ENCODE data around the gene RNPEP. TPM values are rescaled to one million over a fixed set of nuclear protein-coding genes. Genes with fewer than 3 reads are reported as not detected.
A peak's percentile ranks its signal among the peaks of the same experiment; 100 is the strongest.
"Not testable (repeated sequence)": the region's sequence is repeated elsewhere in the genome, so short reads cannot be mapped to it uniquely, and the experiment has no call there.

The RNPEP gene
- total RNA-seq, 2 donors from 2014 or later: 36.9 to 39.8 TPM

DNA sequence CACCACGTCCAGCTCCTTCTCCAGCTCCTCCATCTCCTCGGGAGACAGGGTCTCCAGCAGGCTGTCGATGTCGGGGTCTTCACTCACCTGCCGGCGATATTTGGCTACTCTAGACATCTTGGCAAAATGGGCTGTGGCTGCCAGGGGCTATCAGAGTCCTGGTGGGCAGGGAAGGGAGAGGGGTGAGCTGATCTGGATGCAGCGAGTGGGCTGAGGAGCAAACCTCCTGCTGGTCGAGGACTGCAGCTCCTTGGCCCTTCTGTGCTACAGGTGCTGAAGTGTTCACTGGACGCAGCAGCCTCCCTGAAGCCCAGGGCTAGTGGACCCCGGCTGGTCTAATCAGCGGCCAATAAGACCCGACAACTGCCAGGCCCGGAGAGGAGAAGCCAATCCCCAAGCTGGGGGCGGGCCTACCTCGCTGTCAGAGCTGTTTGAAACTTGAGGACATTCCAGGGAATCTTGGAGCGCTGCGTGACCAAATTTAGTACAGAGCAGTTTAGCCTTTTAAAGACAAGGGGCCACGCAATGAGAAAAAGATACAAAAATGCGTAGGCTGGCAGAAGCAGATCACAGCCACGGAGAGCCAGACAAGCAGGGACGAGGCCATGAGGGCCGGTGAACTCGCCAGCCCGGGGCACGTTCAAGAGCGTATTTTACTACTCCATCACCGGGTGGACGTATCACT, 36.1 kb upstream of the RNPEP start, which contains the start of gene LMOD1:
Gene LMOD1, minus strand, starts transcription at position 325 of the 685 bp plus-strand sequence. Its CDS starts 208 bp downstream, at position 117.
- peak; percentile 35 for ATAC-seq (replicated peaks)
- no peaks in the 10 kb centered on the region for H3K4me1 Mint-ChIP-seq
- H3K4me3 Mint-ChIP-seq: peak within 1 kb of the TSS; percentile 30
- H3K27me3 Mint-ChIP-seq: peaks cover 45% of the 10 kb centered on the region
- no peaks in the 10 kb centered on the region for H3K9me3 Mint-ChIP-seq
- H3K27ac Mint-ChIP-seq: no peak within 1 kb of the TSS
- H3K36me3 Mint-ChIP-seq (ENCODE audit: low read depth): no peaks in the 10 kb centered on the region

DNA sequence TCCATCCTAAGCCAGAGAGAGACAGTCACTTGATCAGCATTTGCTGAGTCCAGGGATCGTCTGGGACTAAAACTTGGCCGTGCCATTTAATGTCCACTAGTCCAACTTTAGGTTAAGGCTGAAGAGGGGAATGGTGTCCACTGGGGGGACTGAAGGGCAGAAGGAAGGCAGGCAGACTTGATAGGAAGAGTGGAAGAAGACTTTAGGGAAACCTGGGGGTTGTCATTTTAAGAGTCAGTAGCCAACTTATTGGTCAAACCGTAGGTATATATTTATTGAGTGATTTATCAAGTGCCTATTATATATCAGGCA, 34.8 kb upstream of the RNPEP start:
- no peaks in the 10 kb centered on the region for H3K36me3 Mint-ChIP-seq (ENCODE audit: low read depth)
- H3K4me1 Mint-ChIP-seq: no peaks in the 10 kb centered on the region
- ATAC-seq (replicated peaks): no peak
- H3K27ac Mint-ChIP-seq: no peak overlapping the region
- peaks cover 45% of the 10 kb centered on the region for H3K27me3 Mint-ChIP-seq
- H3K9me3 Mint-ChIP-seq: no peaks in the 10 kb centered on the region
- no peak overlapping the region for H3K4me3 Mint-ChIP-seq

DNA sequence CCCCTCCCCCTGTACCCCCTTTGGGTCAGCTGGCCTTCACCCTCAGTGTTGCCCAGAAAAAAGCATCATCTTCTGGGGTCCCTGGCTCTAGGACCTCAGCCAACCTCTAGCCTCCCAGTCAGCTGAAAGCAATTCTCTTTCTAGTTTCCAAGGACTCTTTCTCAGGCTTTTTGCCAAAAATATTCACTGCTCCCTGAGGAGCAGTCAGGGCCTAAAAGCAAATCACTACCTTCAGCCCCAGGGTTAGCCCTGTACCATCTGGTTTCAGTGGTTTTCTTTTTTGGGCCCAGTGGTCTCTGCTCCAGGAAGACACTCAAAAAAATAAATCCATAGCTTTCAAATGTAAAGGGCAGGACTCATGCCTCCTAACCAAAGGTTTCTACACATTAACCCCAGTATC, 33.0 kb upstream of the RNPEP start:
- Mint-ChIP-seq H3K4me3 (no peak overlapping the region), H3K9me3 (no peaks in the 10 kb centered on the region), H3K36me3 (ENCODE audit: low read depth) (peaks cover 2% of the 10 kb centered on the region), H3K27me3 (peaks cover 38% of the 10 kb centered on the region), H3K4me1 (peaks cover 2% of the 10 kb centered on the region), H3K27ac (no peak overlapping the region)
- no peak for ATAC-seq (replicated peaks)

DNA sequence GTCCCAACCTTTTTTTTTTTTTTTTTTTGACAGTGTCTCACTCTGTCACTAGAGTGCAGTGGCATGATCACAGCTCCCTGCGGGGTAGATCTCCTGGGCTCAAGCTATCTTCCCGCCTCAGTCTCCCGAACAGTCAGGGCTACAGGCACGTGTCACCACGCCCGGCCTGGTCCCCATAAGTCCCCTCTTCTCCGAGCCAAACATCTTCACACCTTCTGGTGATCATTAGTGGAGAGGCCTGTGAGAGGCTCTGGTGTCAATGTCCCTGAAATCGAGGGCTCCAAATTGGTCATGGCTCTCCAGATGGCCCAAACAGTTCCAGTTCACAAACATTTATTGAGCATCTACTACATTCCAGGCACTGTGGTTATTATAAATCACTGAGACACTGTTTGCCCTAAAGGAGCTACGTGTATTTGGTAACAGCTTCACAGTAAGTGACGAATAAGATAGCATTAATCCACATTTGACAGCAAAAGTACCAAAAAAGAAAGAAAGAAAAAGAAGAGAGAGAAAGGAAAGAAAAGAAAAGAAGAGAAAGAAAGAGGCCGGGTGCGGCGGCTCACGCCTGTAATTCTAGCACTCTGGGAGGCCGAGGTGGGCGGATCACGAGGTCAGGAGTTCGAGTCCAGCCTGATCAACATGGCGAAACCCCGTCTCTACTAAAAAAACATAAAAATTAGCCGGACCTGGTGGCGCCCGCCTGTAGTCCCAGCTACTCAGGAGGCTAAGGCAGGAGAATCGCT, 28.0 kb upstream of the RNPEP start:
- no peak for ATAC-seq (replicated peaks)
- Mint-ChIP-seq H3K4me1 (peaks cover 5% of the 10 kb centered on the region), H3K27me3 (no peaks in the 10 kb centered on the region), H3K36me3 (ENCODE audit: low read depth) (peaks cover 47% of the 10 kb centered on the region), H3K27ac (peak overlapping the region; percentile 96), H3K4me3 (peak overlapping the region; percentile 98), H3K9me3 (no peaks in the 10 kb centered on the region)

DNA sequence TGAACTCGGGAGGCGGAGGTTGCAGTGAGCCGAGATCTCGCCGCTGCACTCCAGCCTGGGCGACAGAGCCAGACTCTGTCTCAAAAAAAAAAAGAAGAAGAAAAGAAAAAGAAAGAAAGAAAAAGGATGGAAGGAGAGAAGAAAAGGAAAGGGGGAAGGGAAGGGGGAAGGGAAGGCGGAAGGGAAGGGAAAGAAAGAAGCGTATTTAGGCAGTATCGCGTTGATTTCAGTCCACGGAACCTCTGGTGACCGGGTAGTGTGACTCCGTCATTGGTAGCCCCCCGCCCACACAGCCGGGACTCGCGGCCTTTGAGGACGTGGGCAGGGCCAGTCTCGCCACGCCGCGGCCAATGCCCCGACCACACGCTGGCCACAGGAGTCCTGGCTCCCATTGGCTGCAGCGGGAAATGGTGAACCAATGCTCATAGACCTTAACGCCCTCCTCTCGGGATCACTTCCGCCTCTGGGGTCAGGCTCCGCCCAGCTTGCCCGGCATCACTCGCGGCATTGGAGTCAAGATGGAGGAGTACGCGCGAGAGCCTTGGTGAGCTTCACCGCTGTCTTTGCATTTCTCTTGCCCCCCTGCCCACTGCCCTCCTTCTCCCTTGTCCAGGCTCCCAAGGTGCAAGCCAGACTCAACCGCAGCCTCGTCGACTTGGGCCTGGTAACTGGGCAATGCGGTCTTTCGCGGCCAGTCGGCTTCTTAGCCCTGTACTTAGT, 27.3 kb upstream of the RNPEP start, which contains the start of gene TIMM17A:
Gene TIMM17A, plus strand, starts transcription at position 495 of the 720 bp plus-strand sequence. Its CDS starts 24 bp downstream, at position 519.
- ATAC-seq (replicated peaks): peak; percentile 100
- Mint-ChIP-seq H3K36me3 (ENCODE audit: low read depth) (peaks cover 52% of the 10 kb centered on the region), H3K9me3 (no peaks in the 10 kb centered on the region), H3K27me3 (no peaks in the 10 kb centered on the region), H3K27ac (peak within 1 kb of the TSS; percentile 96), H3K4me3 (peak within 1 kb of the TSS; percentile 98), H3K4me1 (peaks cover 5% of the 10 kb centered on the region)

DNA sequence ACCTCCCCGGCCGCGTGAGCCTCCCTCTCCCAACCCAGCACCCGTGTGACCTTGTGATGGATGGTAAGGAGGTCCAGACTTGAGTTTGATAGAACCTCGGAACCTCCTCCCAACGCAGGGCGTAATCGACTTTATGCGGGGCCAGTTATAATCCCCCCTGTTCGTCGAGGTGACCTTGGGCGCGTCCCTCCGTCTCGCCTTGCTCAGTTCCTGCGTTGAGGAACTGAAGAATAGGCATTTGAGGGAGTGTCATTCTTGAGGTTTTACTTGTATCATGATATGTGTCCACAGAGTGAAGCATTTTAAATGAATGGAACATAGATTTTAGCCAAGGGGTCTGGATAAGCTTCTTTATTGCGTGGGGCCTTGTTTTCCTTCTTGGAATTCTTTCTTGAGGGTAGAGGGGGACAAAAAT, 26.7 kb upstream of the RNPEP start:
- ATAC-seq (replicated peaks): peak; percentile 56
- peak overlapping the region; percentile 96 for H3K27ac Mint-ChIP-seq
- no peaks in the 10 kb centered on the region for H3K27me3 Mint-ChIP-seq
- H3K9me3 Mint-ChIP-seq: no peaks in the 10 kb centered on the region
- H3K4me1 Mint-ChIP-seq: peaks cover 5% of the 10 kb centered on the region
- peaks cover 58% of the 10 kb centered on the region for H3K36me3 Mint-ChIP-seq (ENCODE audit: low read depth)
- H3K4me3 Mint-ChIP-seq: peak overlapping the region; percentile 98

DNA sequence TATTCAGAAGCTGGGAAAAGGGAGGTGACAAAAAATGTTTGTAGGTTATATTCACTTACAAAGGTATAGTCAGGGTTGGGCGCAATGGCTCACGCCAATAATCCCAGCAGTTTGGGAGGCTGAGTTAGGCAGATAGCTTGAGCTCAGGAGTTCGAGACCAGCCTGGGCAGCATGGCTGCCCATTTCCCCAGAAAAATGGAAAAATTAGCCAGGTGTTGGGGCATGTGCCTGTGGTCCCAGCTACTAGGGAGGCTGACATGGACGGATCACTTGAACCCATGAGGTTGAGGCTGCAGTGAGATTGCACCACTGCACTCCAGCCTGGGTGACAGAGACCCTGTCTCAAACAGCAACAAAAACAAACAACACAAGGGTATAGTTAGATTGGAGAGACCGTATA, 24.1 kb upstream of the RNPEP start:
- peaks cover 5% of the 10 kb centered on the region for H3K4me1 Mint-ChIP-seq
- H3K27me3 Mint-ChIP-seq: no peaks in the 10 kb centered on the region
- ATAC-seq (replicated peaks): no peak
- peaks cover 84% of the 10 kb centered on the region for H3K36me3 Mint-ChIP-seq (ENCODE audit: low read depth)
- H3K9me3 Mint-ChIP-seq: no peaks in the 10 kb centered on the region
- no peak overlapping the region for H3K27ac Mint-ChIP-seq
- no peak overlapping the region for H3K4me3 Mint-ChIP-seq

DNA sequence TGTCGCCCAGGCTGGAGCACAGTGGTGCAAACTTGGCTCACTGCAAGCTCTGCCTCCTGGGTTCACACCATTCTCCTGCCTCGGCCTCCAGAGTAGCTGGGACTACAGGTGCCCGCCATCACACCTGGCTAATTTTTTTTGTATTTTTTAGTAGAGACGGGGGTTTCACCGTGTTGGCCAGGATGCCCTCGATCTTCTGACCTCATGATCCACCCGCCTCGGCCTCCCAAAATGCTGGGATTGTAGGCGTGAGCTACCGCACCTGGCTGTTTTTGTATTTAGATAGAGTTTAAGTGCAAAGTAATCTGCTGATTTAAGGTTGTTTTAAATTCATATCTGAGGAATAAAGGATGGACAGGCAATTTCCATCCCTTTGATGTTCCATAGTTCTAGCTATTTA, 20.1 kb upstream of the RNPEP start:
- peaks cover 93% of the 10 kb centered on the region for H3K36me3 Mint-ChIP-seq (ENCODE audit: low read depth)
- not testable (repeated sequence) for H3K27me3 Mint-ChIP-seq; H3K27ac Mint-ChIP-seq; H3K9me3 Mint-ChIP-seq; H3K4me1 Mint-ChIP-seq; ATAC-seq (replicated peaks); H3K4me3 Mint-ChIP-seq

DNA sequence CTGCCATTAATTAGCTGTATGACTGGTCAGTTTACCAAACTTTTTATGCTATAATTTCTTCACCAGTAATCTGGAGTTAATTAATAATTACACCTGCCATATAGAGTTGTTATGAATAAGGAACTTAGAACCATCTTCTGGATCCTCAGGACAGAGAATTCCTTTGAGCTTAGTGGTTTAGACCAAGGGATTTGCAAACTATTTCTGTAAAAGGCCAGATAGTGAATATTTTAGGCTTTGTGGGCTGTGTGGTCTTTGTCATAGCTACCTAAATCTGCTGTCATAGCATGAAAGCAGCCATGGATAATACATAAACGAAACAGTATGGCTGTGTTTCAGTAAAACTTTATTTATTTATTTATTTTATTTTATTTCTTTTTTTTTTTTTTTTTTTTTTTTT, 18.2 kb upstream of the RNPEP start:
- ATAC-seq (replicated peaks): no peak
- Mint-ChIP-seq H3K4me1 (no peaks in the 10 kb centered on the region), H3K36me3 (ENCODE audit: low read depth) (peaks cover 93% of the 10 kb centered on the region), H3K27me3 (no peaks in the 10 kb centered on the region), H3K27ac (no peak overlapping the region), H3K9me3 (no peaks in the 10 kb centered on the region), H3K4me3 (no peak overlapping the region)

DNA sequence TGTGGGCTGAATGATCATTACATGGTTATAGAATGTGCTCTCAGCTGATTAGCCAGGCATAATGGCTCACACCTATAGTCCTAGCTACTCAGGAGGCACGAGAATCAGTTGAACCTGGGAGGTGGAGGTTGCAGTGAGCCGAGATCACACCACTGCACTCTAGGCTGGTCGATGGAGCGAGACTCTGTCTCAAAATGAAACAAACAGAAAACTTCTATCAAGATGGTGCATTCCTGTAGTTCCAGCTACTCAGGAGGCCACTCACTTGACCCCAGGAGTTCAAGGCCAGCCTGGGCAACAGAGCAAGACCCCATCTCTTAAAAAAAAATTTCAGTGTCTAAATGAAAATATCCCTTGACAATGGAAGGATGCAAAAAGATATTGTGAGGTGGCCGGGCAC, 16.3 kb upstream of the RNPEP start:
- Mint-ChIP-seq H3K27ac (no peak overlapping the region), H3K4me1 (no peaks in the 10 kb centered on the region), H3K4me3 (no peak overlapping the region), H3K27me3 (no peaks in the 10 kb centered on the region), H3K9me3 (no peaks in the 10 kb centered on the region), H3K36me3 (ENCODE audit: low read depth) (peaks cover 97% of the 10 kb centered on the region)
- no peak for ATAC-seq (replicated peaks)

DNA sequence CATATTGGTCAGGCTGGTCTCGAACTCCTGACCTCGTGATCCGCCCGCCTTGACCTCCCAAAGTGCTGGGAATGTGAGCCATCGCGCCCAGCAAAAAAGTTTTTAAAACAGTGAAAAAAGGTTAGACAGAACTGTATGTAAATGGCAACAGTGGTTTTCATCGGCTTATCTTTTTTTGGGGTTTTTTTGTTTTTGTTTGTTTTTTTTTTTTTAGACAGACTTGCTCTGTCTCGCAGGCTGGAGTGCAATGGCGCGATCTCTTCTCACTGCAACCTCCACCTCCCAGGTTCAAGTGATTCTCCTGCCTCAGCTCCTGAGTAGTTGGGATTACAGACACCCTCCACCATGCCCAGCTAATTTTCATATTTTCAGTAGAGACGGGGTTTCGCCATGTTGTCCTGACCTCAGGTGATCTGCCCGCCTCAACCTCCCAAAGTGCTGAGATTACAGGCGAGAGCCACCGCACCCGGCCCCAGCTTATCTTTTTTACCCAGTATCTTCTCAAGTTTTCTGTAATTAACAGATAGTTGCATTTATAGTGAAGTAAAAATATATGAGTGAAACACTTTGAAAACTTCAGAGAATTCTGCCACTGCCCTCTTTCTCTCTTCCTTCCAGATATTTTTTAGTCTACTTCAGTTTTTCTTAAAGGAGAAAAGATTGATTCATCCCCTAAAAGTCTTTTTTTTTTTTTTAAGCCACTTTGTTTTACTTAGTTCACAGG, 14.1 kb upstream of the RNPEP start:
- Mint-ChIP-seq H3K36me3 (ENCODE audit: low read depth) (peaks cover 76% of the 10 kb centered on the region), H3K4me3 (no peak overlapping the region), H3K4me1 (no peaks in the 10 kb centered on the region), H3K9me3 (no peaks in the 10 kb centered on the region), H3K27ac (no peak overlapping the region), H3K27me3 (no peaks in the 10 kb centered on the region)
- no peak for ATAC-seq (replicated peaks)

DNA sequence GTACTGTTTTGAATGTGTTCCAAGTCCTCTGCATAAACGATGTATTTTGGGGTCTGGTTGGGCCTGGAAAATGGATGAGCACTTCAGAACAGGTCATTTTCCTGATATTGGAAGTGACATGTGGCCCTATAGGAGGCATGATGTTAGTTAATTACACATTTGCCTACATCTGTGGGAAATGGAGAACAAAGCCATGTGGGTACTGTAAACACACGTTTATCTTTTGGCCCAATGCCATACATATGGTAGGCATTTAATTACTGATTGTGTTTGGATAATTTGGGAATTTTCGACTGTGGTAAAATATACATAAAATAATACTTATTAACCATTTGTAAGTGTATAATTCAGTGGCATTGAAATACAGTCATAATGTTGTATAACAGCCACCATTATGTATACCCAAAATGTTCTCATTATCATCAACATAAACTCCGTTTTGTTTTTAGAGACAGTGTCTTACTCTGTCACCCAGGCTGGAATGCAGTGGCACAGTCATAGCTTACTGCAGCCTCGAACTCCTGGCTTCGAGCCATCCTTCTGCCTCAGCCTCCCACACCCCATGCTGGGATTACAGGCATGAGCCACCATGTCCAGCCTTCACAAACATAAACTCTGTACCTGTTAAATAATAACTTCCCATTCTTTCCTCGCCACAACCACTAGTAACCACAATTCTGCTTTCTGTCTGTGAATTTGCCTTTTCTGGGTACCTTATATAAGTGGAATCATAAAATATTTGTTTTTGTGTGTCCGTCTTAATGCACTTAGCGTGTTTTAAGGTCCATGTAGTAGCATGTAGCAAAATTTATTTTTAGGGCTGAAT, 11.9 kb upstream of the RNPEP start:
- H3K36me3 Mint-ChIP-seq (ENCODE audit: low read depth): peaks cover 58% of the 10 kb centered on the region
- no peaks in the 10 kb centered on the region for H3K9me3 Mint-ChIP-seq
- no peak for ATAC-seq (replicated peaks)
- H3K27me3 Mint-ChIP-seq: no peaks in the 10 kb centered on the region
- H3K4me1 Mint-ChIP-seq: no peaks in the 10 kb centered on the region
- H3K4me3 Mint-ChIP-seq: no peak overlapping the region
- no peak overlapping the region for H3K27ac Mint-ChIP-seq

DNA sequence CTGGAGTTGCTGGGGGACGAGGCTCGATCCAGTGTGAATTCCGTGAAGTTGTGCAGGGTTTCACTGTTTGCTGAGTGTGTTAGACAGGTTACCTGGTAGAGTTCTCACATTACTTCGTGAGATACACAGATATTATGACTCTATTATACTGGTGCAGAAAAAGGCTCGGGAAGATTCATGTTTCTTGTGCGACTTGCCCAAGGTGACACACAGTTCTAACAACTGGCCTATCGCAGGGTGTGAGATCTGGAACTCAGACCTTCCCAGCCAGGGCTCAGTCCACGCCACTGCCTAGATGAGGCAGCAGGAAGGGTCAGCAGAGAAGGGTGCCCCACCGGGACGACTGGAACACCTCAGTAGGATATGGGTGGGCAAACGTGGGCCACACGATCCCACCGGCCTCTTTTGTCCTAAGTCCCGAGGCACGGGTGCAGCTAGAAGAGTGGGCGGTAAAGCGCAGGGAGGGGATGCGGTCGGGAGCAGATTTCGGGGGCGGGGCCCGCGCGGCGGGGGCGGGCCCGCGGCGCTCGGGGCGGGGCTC, 296 bp upstream of the RNPEP start:
- Mint-ChIP-seq H3K4me1 (peaks cover 19% of the 10 kb centered on the region), H3K9me3 (no peaks in the 10 kb centered on the region), H3K27ac (peak overlapping the region; percentile 87), H3K27me3 (no peaks in the 10 kb centered on the region), H3K4me3 (peak overlapping the region; percentile 95), H3K36me3 (ENCODE audit: low read depth) (peaks cover 4% of the 10 kb centered on the region)
- peak; percentile 36 for ATAC-seq (replicated peaks)
